Measurements from ENCODE around the gene TMEM144.
"Not testable (repeated sequence)": the region's sequence is repeated elsewhere in the genome, so short reads cannot be mapped to it uniquely, and the experiment has no call there.

The TMEM144 gene

DNA sequence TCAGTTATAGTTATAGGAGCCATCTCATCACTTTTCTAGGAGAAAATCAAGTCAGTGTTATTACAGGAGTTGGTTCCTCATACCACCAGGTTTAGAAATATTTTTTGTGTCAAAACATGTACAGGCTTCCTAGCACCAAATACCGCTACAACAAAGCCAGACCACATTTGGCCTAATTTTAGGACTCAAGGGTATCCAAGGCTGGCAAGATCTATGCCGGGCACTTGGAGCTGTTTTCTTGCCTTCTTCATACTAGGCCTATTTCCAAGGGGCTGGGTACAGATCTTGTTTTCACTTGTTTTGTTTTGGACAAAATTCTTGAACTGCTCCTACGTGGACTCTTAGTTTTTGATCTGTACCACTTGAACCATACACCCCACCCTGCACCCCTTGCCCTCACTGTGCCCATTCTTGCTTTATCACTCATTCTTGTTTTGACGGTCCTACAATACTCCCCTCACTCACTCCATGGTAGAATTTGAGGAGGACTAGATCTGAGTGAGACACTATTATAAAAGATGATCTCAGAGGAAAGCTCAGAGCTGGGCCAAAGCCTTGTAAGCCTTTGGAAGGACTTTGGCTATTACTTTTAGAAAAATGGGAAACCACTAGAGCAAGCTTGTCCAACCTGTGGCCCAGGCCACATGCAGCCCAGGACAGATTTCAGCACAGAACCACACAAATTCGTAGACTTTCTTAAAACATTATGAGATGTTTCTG, 17.7 kb upstream of the TMEM144 start:
- DNase-seq (ENCODE audit: low read depth in 2 of 2), result no peak

DNA sequence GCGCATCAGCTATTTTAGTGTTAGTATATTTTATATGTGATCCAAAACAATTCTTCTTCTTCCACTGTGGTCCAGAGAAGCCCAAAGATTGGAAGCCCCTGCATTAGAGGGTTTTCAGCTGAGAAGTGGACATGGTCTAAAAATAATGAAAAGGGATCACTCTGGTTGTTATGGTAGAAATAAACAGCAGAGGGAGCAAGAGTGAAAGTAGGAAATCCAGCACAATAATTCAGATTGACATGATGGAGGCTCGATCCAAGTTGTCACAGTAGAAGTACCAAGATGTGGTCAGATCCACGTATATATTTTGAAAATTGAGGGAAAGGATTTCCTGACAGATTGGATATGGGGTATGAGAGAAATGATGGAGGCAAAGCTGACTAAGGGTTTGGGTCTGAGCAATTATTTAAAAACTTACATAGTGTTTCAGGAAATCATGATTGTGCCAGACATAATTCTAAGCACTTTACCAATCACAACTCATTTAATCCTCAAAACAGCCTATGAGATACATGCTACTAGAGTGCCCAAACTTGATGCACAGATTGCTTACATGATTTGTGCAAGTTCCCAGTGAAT, 17.0 kb upstream of the TMEM144 start:
- no peak for DNase-seq (ENCODE audit: low read depth in 2 of 2)

DNA sequence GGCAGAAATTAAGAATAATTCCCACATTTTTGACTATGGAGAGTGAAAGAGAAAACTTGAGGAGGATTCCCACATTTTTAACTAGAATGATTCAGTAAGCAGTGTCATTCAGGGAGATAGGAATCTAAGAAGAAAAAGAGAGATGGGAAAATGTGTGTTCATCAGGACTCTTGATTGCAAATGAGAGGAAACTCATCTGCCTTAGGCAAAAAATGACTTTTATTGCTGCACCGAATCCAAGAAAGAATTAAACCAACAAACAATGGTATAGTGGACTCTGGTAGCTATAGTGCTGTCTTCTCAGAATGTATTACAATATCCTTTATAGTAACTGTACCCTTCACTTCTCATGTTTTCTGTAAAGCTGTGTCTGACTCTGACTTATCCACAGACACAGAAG, 15.0 kb upstream of the TMEM144 start:
- DNase-seq (ENCODE audit: low read depth in 2 of 2), result no peak

DNA sequence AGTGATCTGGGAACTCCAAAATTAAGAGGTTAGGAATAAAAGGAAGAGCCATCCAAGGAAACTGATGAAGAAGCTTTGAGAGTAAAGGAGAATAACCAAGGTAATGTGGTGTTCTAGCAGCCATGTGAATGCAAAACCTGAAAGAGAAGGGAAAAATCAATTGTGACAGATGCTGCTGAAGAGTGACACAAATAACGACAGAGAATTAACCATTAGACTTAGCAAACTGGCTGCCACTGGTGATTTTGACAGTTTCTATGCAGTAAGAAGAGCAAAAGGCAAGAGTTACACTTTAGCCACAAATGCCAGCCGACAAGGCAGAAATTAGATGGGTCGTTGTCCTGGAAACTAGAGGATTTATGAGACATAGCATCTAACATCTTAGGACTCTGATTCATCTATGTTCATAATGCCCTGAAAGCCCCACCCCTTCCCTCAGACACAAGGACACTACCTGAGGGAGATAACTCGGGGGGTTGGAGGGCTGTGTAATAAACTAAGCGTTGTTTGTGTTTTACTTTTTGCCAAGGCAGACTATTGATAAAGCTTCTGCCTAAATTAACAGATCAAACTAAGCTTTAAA, 13.0 kb upstream of the TMEM144 start:
- DNase-seq (ENCODE audit: low read depth in 2 of 2), result no peak

DNA sequence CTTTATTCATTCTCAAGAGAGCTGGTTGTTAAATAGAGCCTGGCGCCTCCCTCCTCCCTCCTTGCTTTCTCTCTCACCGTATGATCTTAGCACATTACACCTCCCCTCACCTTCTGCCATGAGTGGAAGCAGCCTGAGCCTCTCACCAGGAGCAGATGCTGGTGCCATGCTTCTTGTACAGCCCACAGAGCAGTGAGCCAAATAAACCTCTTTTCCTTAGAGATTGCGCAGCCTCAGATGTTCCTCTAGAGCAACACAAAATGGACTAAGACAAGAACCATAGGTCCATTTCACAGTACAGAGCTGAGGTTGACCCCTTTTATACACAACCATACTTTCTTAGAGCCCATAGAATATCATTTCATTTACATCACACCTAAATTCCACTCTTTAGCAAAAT, 10.1 kb upstream of the TMEM144 start:
- no peak for DNase-seq (ENCODE audit: low read depth in 2 of 2)

DNA sequence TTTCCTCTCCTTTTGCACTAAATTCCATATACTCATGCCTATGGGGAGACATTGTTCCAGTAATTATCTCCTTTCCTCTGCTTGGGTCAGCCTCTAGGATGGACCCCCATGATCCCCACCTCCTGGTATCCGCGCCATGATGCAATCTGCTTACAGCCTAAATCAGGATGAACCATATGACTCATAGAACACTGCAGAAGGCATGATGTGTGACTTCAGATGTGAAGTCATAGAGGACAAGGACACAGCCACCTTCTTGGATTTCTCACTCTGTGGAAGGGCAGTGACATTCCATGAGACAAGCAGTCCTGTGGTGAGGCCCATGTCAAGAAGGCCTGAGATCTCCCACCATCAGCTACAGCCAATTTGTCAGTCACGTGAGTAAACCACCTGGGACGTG, 9.0 kb upstream of the TMEM144 start:
- DNase-seq (ENCODE audit: low read depth in 2 of 2), result no peak

DNA sequence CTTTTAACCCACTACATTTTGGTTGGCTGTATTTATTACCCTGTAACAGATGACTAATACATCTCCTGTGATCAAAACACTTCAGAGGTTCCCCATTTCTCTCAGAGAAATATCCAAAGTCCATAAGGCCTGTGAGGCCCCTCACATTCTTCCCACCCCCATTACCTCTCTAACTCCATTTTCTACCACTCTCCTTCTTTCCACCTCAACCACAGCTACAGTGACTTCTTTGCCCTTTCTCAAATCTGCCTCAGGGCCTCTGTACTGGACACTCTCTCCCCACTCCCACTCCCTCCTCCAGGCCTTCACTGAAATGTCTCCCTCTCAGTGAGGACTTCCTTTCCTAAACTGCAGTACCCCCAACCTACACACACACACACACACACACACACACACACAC, 8.4 kb upstream of the TMEM144 start:
- DNase-seq (ENCODE audit: low read depth in 2 of 2), result no peak

DNA sequence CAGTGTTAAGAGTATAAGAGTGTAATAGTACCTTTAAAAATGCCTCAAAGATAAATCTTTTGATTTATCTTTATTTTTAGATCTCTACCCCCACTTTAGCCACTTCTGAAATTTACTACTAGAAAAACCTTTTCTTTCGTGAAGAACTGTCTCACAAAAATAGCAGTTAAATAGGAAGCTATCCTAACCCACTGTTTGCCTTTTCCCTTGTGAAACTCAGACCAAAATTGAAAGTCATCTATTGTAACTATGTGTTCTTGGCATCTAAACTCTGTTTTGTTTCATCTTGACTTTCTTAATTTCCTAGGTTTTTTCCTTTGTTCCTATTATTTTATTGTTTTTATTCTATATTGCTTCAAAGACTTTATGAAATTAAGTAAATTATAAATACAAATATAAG, 7.8 kb upstream of the TMEM144 start:
- DNase-seq (ENCODE audit: low read depth in 2 of 2), result no peak

DNA sequence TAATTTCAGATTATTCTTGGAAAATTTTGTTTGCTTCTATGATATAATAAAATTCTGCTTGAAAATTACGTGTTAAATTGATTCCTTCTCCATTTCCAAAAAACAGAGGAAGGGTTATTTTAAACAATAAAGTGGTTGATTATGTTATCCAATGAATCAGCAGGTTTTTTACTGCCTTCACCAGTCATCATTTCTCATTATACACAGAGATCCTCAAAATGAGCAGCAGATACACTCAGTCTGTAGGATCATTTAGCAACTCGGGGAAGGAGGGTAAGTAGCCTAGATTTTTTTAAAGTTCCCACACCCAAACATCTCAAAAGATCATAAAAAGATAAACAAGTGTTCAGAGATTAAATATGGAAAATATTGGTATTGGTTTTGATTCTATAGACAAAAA, 6.8 kb upstream of the TMEM144 start:
- DNase-seq (ENCODE audit: low read depth in 2 of 2), result no peak

DNA sequence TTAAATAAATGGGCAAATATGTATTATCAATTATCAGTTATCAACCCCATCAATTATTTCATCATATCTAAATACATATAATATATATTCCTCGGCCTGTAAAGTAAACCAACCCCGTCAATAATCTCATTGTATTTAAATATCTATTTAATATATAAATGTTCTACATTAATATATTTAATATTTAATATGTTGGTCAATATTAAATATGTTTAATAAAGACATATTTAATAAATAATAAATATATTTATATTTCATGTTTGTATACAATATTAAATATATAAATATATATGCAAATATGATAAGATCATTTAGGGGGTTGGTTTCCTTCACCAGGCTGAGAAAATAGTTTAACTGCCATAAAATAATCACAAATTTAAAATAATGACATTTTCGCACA, 6.4 kb upstream of the TMEM144 start:
- DNase-seq (ENCODE audit: low read depth in 2 of 2), result no peak

DNA sequence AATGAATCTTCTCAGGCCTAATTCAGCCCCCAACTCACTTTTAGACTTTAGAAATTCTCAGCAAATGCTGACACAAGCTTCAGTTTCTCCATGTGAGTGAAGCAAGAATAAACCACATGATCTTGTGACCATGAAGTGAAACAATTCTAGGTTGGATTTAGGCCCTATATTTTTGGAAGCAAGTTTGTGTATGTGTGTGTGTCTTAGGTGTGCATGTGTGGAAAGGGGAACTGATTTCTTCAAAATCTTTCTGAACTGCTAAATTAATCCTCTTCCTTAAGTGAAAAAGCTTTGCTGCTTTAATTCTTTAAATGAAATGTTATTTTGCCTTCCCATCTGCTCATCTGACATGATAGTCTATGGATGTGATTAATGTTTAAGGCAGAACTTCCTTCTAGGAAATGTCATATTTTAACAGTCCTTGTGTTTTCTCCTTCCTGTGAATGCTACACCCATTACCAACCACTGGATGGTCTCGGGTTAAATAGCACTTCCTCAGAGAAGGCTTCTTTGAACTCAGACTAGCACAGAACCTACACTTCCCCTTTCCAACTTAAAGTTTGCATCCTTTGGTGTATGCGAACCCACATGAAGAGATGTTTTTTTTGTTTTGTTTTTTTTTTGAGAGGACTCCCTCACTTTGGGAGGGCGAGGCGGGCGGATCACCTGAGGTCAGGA, 1.2 kb upstream of the TMEM144 start:
- DNase-seq (ENCODE audit: low read depth in 2 of 2), result no peak

DNA sequence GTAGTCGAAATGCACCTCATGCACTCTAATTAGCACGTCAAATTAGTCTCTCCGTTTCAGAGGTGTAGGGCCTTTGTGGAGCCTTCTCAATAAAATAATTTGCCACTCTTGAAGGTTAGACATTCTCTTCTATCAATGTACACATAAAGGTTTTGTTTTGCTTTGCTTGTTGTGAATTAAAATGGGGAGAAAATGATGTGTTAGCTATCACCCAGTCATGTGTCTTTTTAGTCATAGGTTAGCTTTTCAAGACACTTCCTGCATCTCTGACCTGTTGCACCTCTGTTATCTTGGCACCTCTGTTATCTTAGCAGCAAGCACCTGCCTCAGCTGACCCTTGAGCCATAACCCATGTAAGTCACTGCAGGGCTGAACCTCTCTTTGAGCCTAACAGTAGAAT, 936 bp downstream of the TMEM144 start:
- no peak for DNase-seq (ENCODE audit: low read depth in 2 of 2)

DNA sequence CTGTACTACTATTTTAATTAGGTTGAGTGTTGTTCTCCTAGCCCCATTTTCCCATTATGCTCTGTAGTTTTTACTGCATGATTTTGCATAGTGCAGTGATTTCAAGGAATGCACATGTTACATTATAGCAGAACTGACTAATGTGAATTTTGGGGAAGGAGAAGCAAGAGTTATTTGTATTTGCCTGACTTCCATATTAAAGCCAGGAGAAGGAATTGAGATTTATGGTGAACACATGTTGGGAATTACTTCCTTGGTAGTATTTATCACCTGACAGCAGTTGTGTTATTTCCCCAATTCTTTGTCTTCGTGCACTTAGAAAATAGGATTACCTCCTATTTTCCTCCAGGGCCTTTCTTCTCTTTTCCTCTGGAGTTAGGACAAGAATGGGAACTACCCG, 3.2 kb downstream of the TMEM144 start:
- DNase-seq (ENCODE audit: low read depth in 2 of 2), result no peak

DNA sequence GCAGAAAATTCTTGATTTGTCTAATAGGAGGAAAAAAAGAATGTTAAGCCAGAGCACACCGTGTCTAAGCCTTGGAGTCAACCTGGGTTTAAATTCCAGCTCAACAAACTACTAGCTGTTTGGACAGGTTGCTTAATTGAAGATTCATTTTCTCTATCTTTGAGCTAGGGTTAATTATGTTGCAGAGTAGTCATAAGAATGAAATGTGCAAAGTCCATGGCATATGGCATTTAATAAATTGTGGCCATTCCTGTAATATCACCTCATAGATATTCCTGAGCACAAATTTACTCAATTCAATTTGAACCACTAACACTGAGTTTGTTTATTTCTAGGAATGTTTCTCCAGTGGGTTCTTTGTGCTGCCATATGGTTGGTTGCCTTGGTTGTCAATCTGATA, 4.6 kb downstream of the TMEM144 start:
- DNase-seq (ENCODE audit: low read depth in 2 of 2), result no peak

DNA sequence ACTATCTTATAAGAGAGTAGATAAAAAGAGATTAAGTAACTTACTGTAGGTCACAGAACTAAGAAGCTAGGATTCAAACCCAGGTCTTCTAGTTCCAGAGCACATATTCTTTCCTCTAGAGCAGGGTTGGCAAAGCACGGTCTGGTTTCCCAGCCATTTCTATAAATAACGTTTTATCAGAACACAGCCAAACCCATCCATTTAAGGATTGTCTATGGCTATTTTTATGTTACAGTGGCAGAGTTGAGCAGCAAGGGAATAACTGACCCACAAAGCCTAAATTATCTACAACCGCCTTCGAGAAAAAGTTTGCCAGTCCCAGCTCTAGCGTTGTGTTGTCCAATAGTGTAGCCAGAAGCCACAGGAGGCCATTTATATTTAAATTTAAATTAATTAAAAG, 7.5 kb downstream of the TMEM144 start:
- no peak for DNase-seq (ENCODE audit: low read depth in 2 of 2)

DNA sequence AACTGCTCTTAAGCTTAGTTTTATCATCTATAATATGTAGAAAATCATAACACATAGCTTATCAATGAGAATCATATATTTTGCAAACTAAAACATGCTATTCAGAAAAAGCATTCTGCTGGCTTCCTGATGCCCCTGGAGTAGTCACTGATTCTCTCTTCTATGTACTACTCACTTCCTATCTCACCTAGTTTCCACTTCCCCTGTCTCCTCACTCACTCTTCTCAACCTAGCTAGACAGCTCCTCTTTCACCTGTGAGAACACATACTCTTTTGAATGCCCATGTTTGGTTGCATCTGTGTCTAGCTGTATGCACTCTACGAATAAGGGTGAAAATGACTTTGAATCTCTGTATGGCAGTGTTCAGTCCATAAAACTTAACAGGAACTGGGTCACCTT, 9.3 kb downstream of the TMEM144 start:
- DNase-seq (ENCODE audit: low read depth in 2 of 2), result no peak

DNA sequence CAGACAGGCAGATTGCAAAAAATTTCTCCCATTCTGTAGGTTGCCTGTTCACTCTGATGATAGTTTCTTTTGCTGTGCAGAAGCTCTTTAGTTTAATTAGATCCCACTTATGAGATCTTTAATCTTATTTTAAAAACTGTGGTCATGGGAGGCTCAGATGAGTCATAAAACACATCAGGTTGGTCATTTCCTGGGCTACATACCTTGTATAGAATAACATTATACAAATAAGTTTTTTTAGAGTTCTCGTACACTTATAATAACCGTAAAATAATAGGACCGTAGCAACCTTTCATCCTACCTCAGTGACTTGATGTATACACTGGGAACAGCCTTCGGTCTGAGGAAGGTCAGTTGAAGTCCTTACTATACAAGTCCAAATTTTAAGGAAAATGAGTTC, 14.0 kb downstream of the TMEM144 start:
- not testable (repeated sequence) for DNase-seq (ENCODE audit: low read depth in 2 of 2)

DNA sequence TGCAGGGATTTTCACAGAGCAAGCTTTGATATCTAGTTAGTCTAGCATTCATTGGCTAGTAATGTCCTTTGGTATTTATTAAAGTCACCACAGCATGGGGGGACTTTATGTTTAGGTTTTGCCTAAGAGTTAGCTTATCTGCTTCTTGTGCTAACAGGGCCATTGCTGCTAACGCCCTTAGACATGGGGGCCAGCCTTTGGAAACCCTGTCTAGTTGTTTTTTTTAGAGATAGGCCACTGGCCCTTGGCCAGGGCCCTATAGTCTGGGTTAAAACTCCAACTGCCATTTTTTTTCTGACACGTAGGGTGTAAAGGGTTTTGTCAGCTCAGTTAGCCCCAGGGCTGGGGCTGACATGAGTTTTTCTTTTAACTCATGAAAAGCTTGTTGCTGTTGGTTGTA, 14.7 kb downstream of the TMEM144 start:
- DNase-seq (ENCODE audit: low read depth in 2 of 2), result not testable (repeated sequence)

DNA sequence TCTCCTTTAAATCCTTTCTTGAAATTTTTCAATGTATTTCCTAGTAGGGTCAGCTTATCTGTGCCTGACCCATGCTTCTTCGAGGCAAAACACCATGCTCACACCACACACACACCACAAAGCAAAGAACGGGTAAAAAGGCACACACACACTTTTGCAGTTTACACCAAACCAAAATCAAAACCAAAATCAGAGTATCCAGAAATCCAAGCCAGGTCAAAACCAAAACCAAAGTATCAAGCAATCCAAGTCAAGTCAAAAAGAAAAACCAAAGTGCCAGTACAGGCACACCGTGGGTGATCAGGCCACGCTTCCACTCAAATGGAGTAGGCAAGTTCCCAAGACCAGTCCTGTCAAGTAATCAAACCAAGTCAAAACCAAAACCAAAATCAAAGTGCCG, 17.6 kb downstream of the TMEM144 start:
- DNase-seq (ENCODE audit: low read depth in 2 of 2), result not testable (repeated sequence)

DNA sequence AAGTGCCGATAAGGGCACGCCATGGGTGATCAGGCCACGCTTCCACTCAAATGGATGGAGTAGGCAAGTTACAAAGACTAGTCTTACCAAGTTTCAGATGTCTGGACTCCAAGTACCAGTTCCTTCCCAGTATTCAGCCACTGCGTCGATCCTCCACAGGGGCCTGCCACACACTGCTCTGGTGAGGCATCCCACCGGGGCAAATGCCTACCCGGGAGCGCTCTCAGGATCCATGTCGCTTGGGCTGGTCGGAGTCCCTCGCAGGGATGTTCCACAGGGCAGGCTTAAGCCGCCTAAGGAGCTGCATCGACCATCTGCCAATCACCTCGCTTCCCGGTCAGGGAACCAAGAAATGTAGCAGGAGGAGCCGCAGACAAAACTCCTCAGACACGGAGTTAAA, 18.1 kb downstream of the TMEM144 start:
- DNase-seq (ENCODE audit: low read depth in 2 of 2), result not testable (repeated sequence)

DNA sequence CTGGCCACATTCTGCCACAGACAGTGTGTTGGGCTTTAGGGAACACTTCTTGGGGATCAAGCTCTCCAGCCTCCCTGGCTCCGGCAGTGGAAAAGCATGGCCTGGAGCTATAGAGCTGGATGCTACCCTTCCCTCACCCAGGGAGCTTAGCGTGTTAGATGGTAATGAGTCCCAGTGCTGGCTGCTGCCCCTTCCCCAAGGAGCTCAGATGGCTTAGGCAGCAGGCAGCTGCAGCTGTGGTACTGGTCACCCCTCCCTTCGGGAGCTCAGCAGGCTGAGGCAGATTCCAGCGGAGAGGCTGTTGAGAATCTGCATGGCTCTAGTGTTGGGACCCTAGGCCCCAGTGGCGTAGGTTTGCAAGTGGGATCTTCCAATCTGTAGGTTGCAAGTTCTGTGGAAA, 19.5 kb downstream of the TMEM144 start:
- no peak for DNase-seq (ENCODE audit: low read depth in 2 of 2)

DNA sequence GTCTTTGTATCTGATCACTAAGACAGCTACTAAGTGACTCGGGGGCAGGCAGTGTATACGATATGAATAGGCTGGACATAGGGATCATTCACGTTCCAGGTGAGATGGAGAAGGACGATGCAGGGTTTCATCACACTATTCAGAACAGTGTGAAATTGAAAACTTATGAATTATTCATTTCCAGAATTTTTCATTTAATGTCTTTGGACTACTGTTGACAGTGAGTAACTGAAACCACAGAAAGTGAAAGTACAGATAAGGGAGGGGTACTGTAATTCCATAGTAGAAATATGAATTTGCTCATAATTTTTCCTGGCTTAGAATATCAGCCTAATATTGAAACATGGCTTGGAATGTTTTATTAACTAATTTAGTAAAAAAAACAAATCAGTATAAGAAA, 24.4 kb downstream of the TMEM144 start:
- no peak for DNase-seq (ENCODE audit: low read depth in 2 of 2)

Measured in stimulated activated CD4-positive, alpha-beta T cell treated with anti-CD3 and anti-CD28 coated beads, Interleukin-4, amount 100 ng/mL, for 48 hours (primary cell).